Measurements from ENCODE around the gene NACC1.

Gene NACC1

DNA sequence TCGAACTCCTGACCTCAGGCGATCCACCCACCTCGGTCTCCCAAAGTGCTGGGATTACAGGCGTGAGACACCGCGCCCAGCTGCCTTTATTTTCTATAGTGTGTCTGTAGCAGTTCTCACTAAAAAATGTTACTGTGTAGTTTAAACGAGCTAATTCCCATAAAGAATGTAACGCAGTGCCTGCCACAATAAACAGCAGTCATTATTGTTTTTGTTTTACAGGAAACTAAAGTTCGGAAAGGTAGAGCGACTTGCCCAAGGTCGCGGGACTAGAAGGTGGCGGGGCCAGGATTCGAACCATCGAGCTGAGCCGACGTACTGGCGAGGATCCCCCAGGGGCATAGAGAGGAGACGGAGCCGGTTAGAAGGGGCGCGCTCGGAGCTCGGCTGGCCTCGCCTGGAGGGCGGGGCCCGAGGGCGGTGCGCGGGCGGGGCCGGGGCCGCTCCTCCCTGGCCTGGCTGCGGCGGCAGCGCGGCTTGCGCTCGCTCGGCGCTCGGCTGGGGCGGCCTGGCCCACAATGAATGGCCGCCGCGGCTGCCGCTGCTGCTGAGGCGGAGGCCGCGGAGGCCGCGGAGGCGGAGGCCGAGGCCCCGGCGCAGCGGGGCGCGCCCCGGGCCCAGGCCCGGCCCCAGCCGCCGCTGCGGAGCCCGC lies at the start of gene NACC1:
TSS of gene NACC1 (plus strand) at position 493 of the 652 bp plus-strand sequence. CDS start 16,944 bp downstream, outside the sequence.
- no peak for DNase-seq

DNA sequence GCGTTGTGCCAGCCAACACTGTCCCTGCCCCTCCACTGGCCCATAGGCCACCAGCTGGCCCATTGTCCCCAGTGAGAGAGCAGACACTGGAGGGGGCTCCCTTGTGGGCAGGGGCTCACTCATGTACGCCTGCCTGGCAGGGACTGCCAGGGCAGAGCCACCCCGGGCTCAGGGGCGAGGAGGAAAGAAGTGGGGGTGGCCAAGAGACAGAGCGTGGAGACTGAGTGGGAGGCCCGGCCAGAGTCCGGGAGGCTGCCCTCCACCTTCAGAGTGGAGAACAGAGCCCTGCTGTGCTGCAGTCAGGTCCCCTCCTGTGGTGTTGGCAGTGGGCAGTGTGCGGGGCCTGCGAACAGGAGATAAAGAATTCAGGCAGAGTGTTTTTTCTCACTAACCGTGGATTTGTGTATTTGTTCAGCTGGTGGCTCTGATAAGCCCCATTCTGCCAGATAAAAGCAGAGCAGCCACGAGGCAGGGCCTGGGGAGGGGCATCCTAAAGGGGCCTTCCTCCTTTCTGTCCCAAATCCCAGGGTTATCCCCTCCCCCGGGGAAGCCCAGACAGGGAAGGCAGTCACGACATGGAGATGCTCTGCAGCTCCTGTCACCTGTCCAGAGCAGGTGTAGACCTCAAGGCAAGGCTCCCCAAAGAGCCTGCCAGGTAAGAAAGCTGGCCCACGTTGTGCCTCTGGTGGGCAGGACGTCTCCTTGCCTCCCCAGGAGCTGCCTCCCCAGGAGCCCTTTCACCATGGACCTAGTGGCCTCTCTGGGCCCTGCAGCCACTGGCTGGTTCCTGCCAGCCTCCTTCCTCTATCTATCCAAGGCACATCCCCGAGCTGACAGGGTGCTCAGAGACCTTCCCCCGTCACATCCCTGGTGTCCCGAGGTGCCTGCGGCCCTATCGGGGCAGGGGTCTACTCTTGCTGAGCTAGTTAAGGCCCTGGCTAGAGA lies 48.4 kb upstream of the NACC1 start:
- no peak for DNase-seq

DNA sequence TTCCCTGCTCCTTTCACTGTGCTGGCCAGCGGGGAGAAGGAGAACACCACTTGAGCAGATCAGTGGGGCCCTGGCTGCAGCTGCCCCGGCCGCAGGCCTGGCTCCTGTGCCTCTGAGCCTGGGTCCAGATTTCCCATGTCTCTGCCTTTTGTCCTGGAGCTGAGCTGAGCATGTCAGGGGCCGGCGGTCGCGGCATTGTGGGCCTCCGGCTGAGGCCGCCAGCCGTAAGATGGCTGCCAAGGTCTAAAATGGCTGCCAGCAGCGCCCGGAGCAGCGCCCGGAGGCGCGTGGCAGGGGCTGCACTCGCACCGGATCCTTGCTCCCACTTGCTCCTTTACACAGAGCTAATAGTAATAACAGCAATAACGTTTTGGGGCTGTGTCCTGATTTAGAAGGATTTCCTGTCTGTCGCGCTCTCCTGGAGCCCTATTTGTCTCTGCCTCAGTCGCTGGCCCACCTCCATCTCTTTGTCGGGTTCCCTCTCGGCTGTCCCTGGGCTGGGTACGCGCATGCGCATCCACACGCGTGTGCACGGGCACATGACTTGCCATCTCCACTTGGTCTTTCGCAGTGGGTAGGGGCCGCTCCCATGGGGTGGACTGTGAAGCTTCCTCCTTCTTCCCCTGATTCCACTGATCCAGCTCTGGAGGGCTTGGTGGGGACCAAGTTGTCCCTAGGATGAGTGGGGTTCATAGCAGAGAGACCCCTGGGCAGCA lies 47.5 kb upstream of the NACC1 start:
- DNase-seq: no peak

DNA sequence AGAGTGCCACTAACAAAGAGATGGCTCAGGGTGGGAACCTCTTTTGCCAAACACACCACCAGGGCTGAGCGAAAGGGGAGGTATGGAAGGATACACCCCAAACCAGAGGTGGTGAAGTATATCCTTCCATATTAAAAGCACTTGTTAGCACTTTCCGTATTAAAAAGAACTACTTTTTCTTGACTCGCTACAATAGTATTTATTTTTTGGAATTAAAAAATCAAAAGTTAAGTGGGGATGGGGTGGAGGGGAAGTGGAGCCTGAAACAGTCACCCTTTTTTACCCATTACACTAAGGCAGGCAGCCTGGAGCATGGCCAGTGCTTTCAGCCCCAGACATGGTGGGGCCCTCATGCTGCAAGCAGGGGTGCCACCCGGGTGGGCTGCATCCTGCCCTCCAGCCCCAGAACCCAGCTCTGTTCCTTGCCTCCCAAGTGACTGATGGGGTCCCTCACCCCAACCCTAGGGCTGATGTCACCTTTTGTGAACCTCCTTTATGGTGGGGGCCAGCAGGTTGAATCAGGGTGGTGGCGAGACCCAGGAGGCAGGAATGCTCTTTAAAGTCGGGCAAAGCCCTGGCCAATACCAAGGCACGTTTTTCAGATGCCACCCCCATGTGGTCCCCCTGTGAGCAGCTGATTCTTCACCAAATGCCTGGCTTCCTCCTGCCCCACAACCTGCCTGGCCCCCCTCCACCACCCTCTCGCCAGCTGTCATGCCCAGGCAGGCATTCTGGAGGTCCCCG lies 46.4 kb upstream of the NACC1 start:
- DNase-seq: no peak

DNA sequence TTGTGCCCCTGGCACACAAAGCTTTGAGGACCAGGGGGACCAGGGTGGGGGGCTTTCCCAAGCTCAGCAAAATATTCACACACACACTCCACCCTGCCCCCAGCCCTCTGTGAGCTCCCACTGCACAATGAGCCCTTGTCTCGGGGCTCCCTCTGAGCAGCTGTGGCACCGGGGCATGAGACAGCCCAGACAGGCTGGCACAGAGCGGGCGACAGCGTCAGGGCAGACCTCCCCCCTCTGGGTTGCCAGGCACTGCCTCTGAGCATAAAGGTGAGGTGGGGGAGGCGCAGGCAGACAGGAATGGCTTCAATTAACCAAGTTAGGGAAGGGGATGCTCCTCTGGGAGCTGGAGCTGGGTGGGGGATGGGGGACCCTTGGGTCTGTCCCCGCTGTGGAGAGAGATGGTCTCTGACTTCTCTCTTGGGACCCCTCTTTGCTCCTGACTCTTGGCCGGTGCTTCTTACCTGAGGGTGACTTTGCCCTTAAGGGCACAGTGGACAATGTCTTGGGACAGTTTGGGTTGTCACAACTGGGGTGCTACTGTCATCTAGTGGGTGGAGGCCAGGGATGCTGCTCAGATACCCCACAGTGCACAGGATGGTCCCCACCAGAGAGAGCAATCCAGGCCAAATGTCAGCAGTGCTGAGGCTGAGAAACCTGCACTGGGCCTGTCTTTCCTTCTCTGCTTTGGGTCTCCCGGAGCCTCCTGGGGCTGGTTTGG lies 45.7 kb upstream of the NACC1 start:
- DNase-seq: no peak

DNA sequence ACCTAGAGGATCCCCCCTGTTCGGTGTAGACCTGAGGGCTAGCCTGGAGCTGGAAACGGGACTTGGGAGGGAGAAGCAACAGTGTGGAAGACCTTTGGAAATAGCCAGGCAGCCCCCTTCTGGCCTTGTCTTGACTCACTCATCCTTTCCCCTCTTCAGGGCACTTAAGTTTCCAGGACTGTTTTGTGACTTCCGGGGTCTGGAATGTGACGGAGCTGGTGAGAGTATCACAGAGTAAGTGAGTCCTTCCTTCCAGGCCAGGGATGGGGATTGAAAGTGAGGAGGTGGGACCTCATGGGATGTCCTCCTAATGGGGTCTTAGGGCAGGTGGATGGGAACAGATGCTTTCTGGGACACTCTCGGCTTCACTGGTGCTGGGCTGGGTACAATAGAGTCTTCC lies 44.8 kb upstream of the NACC1 start:
- DNase-seq: no peak

DNA sequence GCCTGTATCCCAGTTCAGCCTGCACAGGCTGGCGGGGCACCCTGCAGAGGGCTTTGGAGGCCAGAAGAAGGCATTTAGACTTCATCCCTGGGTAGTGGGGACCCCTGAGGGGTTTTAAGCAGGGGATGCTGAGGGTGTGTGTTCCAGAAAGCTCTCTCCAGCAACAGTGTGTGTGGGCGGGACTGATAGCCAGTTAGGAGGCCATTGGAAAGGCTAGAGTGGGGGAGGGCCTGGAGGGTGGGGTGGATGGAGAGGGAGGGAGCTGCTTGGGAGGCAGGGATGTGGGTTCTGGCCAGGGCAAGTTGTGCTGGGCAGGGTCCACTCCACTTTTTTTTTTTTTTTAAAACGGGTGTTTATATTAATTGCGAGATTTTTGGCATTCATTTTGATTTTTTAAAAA lies 43.7 kb upstream of the NACC1 start:
- DNase-seq: no peak

DNA sequence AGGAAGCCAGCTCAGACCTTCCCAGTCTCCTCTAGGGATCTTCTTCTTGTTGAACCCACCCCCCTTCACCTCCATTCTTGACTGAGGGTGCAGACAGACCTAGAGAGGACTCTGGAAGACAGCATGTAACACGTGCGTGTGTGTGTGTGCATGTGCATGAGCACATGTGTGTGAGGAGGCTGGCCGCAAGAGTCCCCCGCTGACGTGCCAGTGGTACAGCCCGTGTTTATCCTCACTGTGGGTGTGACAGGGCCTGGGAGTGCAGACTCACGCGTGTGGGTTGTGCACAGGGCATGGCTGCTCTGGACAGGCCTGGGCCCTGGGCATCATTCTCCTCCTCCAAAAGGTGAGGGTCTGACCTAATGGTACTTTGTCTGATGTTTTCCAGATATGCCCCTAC lies 41.7 kb upstream of the NACC1 start:
- no peak for DNase-seq

DNA sequence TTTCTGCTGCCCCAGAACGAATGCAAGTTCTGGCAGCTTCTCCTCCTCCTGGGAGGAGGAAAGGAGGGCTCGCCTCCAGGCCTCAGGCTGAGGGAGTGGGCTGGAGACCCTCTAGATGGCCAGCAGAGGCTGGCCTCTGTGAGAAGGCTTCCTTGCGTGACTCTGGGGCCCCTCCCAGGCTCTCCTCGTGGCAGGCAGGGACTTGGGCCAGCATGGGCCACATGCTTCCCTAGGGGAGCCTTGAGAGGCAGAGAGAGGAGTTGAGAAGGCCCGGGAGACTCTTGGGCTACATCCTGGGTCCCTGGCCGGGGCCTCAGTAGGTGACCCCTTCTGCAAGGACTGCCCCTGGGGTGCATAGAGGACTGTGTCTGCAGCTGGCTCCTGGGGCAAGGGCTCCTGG lies 41.3 kb upstream of the NACC1 start:
- DNase-seq: no peak

DNA sequence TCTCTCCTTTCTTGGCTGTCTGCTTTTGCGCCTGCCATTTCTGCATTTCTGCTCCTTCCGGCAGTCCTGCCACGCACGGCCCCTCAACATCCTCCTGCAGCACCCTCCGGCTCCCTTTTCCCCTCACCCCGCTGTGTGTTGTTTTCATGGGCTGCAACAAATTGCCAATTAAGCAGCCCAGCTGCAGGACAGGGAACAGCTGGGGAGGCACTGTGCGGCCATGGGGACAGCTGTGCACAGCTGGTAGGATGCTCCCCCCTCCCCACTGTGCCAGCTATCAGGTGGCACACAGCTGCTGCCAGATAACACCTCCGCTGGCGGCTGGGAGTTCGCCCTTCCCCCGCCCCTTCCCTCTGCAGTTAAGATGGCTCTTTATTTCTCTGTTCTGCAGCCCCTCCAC lies 40.8 kb upstream of the NACC1 start:
- no peak for DNase-seq

DNA sequence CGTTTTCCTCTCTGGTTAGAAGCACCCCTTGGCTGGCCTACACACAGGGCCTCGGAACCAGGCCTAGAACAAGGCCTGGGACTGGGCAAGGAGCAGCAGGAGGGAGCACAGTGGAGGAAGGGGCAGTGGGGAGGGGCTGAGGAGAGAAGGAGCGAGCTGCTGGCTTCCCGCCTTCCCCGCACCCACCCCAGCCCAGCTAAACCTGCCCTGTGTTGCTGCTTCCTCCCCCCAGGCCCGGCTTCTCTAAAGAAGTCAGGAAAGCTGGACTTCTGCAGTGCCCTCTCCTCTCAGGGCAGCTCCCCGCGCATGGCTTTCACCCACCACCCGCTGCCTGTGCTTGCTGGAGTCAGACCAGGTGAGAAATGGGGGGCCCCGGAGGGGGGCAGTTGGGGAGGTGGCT lies 39.7 kb upstream of the NACC1 start:
- no peak for DNase-seq

DNA sequence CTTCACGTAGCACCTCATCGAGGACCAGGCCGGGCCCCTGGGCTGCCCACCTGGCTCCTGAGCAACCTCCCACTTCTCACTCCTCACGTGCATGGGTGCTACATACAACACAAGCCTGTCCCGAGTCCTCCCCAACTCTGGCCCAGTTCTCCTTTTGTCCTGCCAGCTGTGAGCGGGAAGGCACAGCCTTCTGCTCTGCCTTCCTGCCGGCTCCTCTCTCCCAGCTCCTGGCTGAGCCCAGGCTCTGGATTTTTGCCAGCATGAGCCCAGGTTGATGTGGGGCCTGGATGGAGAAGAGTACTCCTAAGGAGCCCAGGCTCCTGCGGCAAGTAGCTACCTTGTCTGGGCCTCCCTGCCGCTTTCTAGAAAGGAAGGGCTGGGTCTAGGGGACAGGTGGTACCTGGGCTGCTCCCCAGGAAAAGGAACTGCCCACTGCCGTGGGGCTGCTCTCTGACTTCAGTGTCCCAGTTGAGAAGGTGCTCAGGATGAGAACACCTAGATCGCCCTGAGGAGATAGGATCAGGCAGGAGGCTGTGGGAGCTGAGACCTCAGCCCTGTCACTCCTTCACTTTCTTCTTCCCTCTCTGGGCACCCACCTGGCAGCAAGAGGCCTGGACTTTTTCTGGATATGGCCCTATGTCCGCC lies 39.0 kb upstream of the NACC1 start:
- DNase-seq: no peak

DNA sequence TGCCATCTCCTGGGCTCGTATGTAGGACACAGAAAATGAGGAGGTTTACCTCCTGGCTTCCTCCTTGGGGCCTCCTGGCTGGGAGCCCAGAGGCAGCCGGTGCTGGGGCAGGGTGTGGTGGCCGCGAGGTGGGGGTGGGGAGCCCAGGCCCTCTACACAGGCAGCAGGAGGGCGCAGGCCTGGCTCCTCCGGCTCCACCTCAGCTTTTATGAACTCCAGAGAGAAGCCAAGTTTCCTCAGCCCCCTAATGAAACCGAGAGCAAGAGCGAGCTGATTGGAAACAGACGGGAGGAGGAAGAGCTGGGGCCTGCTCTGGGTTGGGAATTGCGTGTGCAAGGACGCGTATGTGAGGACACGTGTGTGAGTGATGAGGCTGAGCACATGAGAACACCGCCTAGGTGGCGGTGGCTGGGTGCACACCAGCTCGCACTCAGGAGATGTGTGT lies 38.5 kb upstream of the NACC1 start:
- no peak for DNase-seq

DNA sequence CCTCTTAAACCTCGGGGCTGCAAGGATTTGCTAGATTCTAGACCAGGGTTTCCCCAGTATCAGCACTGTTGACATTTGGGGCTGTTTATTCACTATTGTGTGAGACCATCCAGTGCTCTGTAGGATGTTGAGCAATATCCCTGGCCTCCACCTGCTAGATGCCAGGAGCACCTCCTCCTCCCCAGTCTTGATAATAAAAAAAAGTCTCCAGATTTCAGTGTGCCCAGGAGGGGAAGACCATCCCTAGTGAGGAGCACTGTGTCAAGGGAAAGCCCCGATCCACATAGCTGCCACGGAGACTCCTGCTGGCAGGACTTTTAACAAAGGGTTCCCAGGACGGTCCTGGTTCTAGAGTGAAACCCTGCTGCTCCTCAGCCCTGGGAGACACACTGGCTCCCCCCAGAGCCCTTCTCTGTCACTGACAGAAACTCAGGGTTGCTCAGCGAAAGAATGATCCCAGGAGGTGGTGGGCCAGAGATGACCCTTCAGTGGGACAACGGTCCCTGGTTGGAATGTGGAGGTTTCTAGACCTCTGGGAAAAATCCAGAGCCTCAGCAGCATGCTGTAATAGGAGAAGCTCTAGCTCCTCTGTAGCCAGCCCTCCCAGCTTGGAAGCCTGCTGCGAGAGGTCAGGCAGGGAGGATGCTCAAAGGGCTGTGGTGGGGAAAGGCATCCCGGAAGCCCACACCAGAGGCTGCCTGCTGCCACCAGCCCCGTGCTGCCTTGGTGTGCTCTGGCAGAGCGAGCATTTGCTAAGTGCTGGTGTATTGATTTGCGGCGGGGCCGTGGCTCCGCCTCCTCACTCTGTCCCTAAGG lies 35.7 kb upstream of the NACC1 start:
- DNase-seq: no peak

DNA sequence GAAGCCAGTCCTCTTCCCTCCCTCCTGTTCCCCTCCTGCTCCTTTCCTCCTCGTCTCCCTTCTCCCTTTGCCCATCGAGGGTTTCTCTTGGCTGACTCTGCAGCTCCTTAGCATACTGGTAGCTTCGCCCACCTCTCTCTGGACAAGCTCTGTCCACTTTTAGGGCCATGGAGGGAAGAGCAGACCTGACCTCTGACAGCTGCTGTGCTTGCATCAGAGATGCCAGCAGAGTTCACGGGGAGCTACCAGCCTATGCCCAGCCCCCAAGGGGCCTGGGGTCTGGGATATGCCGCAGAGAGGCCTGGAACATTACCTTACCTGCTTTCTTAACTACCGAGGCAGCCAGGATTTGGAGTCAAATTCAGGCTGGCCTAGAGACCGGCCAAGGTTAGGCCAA lies 35.1 kb upstream of the NACC1 start:
- DNase-seq: no peak

DNA sequence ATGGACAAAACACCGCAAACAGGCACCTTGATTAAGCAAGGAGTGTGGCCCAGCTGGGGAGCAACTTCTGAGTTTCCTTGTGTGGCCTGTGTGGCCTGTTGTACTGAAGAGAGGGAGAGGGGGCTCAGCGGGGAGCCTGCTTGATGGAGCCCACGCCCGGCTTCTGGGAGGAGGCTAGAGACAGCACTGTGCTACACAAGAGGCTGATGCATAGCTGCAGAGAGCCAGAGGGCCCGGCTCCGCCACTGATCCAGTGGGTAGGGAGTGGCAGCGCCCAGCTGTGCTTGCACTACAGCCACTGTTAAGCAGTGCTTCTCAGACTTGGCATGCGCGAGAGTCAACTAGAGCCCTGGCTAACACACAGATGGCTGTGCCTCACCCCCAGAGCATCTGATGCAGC lies 34.4 kb upstream of the NACC1 start:
- DNase-seq: no peak

DNA sequence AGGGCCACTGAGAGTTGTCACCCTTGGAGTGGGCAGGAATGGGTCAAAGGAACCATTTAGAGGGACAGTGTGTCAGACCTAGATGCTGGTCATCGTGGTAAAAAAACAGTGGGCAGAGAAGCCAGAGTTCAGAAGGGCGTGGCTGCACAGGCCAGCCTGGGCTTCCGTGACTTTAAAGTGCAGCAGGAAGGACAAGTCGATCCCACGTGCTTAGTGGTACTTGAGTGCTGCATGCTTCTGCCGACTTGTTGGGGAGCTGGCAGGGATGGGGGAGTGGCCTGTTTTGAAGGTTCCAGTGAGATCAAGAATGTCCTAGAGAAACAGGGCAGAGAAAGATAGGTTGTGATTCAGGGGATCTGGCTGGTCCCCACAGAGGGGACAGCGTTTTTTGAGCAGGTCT lies 32.4 kb upstream of the NACC1 start:
- DNase-seq: no peak

DNA sequence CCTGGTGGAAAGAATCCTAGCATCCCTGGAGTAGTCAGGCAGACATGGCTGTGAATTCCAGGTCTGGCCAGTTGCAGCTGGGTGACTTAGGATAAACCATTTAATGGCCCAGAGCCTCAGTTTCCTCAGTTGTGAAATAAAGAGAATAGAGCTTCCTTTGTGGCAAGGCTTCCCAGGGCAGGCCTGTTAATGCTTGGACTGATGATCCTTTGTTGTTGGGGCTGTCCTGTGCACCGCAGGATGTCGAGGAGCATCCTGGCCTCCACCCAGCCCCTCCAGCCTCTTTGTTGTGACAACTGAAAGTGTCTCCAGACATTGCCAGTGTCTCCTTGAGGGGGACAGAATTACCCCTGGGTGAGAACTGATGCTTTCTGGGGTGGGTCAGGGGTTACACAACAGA lies 31.7 kb upstream of the NACC1 start:
- no peak for DNase-seq

DNA sequence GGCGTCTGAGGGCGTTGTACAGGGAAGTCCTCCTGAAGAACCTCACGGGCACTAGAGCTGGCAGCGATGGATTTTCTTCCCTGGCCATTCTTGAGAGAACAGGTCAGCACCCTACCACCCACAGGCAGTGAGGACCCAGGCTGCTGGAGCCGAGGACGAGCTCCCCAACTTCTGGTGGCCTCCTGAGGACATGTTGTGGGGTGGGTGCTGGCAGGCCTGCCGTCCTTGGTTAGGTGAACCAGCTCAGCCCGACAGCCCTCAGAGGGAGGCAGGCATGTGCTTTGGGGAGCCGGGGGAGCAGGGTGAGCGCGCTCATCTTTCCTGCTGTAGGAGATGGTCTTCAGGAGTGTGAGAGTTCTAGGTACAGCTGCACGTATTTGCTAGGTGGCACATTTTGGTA lies 30.8 kb upstream of the NACC1 start:
- DNase-seq: no peak

DNA sequence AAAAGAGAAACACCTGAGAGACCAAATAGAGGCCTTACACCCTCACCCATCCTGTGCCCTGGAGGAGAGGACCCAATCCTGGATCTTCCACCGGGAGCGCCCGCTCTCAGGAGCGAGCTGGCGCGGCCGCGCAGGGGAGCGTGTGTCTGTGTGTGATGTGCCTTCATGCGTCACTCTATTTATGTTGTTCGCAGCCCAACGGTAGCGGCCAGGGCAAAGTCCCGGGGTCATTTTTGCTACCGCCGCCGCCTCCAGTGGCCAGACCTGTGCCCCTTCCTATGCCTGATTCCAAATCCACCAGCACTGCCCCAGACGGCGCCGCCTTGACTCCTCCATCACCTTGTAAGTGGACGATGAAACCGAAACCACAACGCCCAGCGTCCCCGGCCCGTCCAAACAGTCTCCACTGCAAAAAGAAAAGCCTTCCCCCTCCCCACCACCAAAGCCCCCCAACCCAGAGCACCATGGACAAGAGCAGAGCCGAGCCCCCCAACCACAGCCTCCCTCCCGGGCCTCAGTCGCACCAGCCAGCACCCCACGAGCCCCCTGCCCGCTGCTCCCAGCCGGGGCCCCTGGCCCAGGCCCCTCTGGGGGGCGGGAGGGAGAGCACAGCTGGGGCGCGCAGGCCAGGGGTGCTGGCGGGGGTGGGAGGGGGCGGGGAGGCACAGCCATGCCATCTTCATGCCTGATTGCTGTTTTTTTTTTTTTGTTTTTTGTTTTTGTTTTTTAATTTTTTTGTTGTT lies 30.1 kb upstream of the NACC1 start:
- no peak for DNase-seq

Data from cortex of kidney (tissue), 1 donor.